OCI-LY7 (cell line): ENCODE results near the gene RNASET2.
"Not testable (repeated sequence)": the region's sequence is repeated elsewhere in the genome, so short reads cannot be mapped to it uniquely, and the experiment has no call there.

Source experiments
- CTCF ChIP-seq: fragments of 200-600 bp; sonication (generic); conservative IDR thresholded peaks from 2 replicates; pipeline ENCODE4 v1.5.1; 2014; ENCODE audit warnings: mild to moderate bottlenecking, antibody characterized with exemption, low read length, moderate library complexity, mixed read lengths
- EZH2phosphoT487 ChIP-seq: fragments of 200-600 bp; sonication (generic); IDR thresholded peaks from 2 replicates; pipeline ENCODE4 v1.6.1; 2018; ENCODE audit warnings: low read depth, borderline replicate concordance, mild to moderate bottlenecking, mixed run types, antibody characterized with exemption, low read length, moderate library complexity, mixed read lengths

- not testable (repeated sequence) for TF ChIP-seq CTCF, EZH2phosphoT487
These were observed 69.6 kb downstream of the RNASET2 start for GRCh38 chr6:166886773-166887172.
